ENCODE results near the gene NFASC.

DNA sequence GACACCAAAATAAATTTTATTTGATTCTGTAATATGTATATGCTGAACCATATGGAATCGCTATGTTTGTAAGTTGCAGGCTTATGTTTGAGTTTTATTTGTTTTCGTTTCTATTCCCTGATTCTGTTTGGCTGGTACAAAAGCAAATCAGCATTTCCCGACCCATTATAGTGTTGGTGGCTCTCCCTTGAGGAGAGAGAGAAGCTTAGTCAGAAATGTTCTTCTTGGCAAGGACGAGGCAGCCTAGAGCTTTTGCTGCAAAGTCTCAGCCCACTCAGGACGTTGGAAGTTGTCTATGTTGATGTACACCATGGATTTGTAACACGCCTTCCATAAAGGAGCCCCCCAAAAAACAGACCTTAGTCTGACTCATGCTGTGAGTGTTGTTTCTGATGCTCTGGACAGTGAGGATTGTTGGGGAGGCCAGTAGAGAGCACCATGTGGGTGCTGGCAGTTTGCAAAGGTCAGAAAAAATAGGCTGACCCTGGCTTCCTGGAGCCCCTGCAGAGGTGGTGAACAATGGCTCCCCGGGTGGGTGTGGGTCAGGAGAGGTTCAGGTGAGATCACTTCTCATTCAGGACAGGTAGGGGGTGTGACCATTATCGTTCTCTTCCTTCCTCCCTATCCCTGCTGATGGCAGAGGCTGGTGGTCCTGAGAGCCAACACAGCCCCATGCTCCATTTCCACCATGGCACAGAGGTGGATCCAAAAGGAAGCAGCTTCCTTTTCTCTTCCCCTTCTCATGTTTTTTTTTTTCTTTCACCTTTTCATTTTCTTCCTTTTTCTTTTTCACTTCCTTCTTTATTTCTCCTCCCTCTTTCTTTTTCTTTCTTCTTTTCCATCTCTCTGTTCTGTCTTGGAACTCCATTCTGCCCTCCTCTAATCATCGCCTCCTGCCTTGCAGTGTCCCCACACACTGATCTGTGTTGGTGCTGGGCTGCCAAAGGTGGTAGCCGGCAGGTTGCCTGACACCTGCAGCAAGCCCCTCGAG, 88.0 kb downstream of the NFASC start:
- TF ChIP-seq YY1 (tag by site-specific recombination; IDR thresholded peaks at IDR 0.05) (no peak), KLF1 (tag by site-specific recombination; IDR thresholded peaks at IDR 0.05) (no peak), SALL2 (tag by site-specific recombination; IDR thresholded peaks at IDR 0.05; ENCODE audit: borderline replicate concordance) (no peak), ZBTB1 (tag by site-specific recombination; IDR thresholded peaks at IDR 0.05) (no peak), TCF7L2 (IDR thresholded peaks at IDR 0.05; ENCODE audit: borderline replicate concordance, low read depth, low read length) (no peak), HOXC10 (CRISPR knock-in tag; IDR thresholded peaks at IDR 0.05) (no peak), ZBTB8A (tag by site-specific recombination; IDR thresholded peaks at IDR 0.05) (no peak), RBAK (tag by site-specific recombination; IDR thresholded peaks at IDR 0.05) (no peak), ZNF335 (tag by site-specific recombination; conservative IDR thresholded peaks at IDR 0.05) (no peak), SCRT2 (tag by site-specific recombination; IDR thresholded peaks at IDR 0.05) (no peak), ZNF239 (tag by site-specific recombination; IDR thresholded peaks at IDR 0.05) (no peak)
- TF ChIP-seq, protein P1, sequence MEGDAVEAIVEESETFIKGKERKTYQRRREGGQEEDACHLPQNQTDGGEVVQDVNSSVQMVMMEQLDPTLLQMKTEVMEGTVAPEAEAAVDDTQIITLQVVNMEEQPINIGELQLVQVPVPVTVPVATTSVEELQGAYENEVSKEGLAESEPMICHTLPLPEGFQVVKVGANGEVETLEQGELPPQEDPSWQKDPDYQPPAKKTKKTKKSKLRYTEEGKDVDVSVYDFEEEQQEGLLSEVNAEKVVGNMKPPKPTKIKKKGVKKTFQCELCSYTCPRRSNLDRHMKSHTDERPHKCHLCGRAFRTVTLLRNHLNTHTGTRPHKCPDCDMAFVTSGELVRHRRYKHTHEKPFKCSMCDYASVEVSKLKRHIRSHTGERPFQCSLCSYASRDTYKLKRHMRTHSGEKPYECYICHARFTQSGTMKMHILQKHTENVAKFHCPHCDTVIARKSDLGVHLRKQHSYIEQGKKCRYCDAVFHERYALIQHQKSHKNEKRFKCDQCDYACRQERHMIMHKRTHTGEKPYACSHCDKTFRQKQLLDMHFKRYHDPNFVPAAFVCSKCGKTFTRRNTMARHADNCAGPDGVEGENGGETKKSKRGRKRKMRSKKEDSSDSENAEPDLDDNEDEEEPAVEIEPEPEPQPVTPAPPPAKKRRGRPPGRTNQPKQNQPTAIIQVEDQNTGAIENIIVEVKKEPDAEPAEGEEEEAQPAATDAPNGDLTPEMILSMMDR (tag by site-specific recombination; IDR thresholded peaks at IDR 0.05) = no peak
- TF ChIP-seq, protein P2, sequence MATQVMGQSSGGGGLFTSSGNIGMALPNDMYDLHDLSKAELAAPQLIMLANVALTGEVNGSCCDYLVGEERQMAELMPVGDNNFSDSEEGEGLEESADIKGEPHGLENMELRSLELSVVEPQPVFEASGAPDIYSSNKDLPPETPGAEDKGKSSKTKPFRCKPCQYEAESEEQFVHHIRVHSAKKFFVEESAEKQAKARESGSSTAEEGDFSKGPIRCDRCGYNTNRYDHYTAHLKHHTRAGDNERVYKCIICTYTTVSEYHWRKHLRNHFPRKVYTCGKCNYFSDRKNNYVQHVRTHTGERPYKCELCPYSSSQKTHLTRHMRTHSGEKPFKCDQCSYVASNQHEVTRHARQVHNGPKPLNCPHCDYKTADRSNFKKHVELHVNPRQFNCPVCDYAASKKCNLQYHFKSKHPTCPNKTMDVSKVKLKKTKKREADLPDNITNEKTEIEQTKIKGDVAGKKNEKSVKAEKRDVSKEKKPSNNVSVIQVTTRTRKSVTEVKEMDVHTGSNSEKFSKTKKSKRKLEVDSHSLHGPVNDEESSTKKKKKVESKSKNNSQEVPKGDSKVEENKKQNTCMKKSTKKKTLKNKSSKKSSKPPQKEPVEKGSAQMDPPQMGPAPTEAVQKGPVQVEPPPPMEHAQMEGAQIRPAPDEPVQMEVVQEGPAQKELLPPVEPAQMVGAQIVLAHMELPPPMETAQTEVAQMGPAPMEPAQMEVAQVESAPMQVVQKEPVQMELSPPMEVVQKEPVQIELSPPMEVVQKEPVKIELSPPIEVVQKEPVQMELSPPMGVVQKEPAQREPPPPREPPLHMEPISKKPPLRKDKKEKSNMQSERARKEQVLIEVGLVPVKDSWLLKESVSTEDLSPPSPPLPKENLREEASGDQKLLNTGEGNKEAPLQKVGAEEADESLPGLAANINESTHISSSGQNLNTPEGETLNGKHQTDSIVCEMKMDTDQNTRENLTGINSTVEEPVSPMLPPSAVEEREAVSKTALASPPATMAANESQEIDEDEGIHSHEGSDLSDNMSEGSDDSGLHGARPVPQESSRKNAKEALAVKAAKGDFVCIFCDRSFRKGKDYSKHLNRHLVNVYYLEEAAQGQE (tag by site-specific recombination; IDR thresholded peaks at IDR 0.05) = no peak
- TF ChIP-seq, protein P3, sequence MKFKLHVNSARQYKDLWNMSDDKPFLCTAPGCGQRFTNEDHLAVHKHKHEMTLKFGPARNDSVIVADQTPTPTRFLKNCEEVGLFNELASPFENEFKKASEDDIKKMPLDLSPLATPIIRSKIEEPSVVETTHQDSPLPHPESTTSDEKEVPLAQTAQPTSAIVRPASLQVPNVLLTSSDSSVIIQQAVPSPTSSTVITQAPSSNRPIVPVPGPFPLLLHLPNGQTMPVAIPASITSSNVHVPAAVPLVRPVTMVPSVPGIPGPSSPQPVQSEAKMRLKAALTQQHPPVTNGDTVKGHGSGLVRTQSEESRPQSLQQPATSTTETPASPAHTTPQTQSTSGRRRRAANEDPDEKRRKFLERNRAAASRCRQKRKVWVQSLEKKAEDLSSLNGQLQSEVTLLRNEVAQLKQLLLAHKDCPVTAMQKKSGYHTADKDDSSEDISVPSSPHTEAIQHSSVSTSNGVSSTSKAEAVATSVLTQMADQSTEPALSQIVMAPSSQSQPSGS (tag by site-specific recombination; IDR thresholded peaks at IDR 0.05; ENCODE audit: low read depth) = no peak
